ENCODE data around the gene TSSC4. TPM values are rescaled to one million over a fixed set of nuclear protein-coding genes. Genes with fewer than 3 reads are reported as not detected.

Gene TSSC4
- total and polyA plus RNA-seq, 9 of the 15 experiments (the other 6 are each of a cell fraction or from before 2014, with no cell fraction given), result 0.41 to 54.2 (median 11.0) TPM

DNA sequence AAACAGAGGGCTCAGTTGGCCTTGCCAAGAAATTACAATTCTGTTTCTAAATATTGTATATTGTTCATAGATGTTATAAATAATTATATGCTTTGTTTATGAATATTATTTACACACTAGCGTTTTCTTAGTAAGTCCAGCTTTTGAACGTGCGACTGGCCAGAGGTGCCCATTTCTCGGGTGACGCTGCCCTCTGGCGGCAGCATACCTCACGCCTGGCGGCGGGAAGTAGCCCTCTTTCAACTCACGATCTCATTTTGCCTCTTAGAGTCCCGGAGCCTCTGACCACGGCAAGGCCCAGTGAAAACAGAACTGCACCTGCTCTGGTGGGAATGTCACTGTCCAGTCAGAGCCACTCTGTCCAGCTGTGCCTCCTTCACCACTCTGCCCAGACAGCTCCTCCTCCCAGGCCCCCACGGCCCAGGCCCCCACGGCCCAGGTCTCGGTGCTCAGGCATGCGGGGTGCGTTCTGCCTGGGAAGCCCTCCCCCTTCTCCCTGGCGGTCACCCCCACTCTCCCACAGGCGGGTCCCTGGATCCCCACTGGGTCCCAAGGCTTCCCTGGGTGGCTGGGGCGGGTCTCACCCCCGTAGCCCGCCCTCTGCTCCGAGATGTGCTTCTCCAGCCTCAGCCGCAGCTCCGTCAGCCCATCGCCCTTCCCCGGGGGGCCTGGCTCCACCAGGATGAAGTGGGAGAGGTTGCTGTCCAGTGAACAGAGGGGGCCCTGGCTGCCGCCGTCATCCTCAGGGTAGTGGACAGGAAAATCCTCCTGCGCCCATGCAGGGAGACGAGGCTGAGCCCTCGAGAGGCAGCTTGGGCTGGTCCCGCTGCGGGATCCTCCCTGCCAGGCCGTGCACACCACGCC lies 19.3 kb downstream of the TSSC4 start:
- DNase-seq (ENCODE audit: extremely low read depth in 1 of 4, low spot score in 3 of 4), result peak; percentile 76 to 84 (median 81)
- H3K4me2 ChIP-seq (ENCODE audit: insufficient read depth, low read length), result 0 out of 2 replicates have a peak overlapping the region, but pooled peaks have one; percentile 46
- TF ChIP-seq, protein P1, sequence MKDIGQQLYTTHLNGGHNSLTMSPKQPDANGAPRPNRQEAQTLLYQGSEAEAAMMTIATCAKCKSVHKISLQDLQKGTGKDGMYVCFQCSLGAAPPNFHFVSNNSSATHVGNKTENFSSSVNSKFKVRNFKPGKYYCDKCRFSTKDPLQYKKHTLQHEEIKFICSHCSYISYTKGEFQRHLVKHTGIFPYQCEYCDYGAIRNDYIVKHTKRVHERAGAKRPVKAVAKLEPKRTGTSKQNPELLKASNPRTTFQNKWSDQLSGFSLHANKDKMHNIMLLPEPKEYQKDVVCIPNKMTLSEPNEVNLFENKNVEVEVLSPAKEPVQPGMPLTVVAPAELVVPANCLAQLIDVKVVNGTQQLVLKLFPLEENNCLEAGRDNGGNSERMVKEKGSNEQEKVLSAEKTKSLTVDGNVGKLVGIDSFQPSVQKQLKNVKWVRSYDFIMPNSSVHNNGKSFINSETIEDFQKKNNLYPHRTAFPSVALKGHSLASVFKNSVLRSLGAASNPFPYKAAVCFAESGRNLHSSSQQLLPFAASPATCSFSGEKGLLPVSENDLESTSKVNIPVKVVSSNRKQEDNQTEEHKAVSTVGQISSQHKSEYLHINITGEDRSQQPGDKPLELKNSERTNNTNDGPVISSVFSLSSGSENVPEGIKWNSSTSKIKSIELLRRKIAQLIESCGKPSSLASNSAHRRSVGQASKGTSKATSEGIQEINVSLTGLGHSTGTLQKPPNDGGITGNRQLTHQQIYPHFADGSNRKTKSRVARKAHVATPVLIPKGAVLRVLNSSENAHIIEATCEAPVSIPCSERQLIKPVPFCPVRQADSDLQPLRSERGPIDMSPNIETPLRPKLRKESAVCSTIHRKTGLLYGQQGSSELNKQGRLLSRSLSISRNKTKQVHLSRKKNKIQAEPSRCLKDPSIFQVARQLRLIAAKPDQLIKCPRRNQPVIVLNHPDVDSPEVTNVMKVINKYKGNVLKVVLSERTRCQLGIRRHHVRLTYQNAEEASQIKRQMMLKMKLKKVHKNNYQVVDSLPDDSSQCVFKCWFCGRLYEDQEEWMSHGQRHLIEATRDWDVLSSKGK (CRISPR knock-in tag; IDR thresholded peaks at IDR 0.05), result no peak
- TF ChIP-seq, protein P2, sequence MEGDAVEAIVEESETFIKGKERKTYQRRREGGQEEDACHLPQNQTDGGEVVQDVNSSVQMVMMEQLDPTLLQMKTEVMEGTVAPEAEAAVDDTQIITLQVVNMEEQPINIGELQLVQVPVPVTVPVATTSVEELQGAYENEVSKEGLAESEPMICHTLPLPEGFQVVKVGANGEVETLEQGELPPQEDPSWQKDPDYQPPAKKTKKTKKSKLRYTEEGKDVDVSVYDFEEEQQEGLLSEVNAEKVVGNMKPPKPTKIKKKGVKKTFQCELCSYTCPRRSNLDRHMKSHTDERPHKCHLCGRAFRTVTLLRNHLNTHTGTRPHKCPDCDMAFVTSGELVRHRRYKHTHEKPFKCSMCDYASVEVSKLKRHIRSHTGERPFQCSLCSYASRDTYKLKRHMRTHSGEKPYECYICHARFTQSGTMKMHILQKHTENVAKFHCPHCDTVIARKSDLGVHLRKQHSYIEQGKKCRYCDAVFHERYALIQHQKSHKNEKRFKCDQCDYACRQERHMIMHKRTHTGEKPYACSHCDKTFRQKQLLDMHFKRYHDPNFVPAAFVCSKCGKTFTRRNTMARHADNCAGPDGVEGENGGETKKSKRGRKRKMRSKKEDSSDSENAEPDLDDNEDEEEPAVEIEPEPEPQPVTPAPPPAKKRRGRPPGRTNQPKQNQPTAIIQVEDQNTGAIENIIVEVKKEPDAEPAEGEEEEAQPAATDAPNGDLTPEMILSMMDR (IDR thresholded peaks at IDR 0.05 in 2 of 3, conservative IDR thresholded peaks at IDR 0.05 in 1 of 3; ENCODE audit: insufficient read depth in 2 of 3, low read depth in 1 of 3, low read length in 3 of 3), result peak; percentile 93 to 95 (median 95)
- TF ChIP-seq ZNF695 (CRISPR knock-in tag; IDR thresholded peaks at IDR 0.05) (no peak), STAG1 (CRISPR knock-in tag; IDR thresholded peaks at IDR 0.05; ENCODE audit: borderline replicate concordance) (peak; percentile 72; the same call in 1 of the 2 replicates), PHF20 (IDR thresholded peaks at IDR 0.05; ENCODE audit: partially characterized antibody) (no peak), NCOA4 (IDR thresholded peaks at IDR 0.05; ENCODE audit: partially characterized antibody) (no peak), BHLHE40 (IDR thresholded peaks at IDR 0.05; ENCODE audit: low read length) (peak; percentile 71)
- TF ChIP-seq, protein P3, sequence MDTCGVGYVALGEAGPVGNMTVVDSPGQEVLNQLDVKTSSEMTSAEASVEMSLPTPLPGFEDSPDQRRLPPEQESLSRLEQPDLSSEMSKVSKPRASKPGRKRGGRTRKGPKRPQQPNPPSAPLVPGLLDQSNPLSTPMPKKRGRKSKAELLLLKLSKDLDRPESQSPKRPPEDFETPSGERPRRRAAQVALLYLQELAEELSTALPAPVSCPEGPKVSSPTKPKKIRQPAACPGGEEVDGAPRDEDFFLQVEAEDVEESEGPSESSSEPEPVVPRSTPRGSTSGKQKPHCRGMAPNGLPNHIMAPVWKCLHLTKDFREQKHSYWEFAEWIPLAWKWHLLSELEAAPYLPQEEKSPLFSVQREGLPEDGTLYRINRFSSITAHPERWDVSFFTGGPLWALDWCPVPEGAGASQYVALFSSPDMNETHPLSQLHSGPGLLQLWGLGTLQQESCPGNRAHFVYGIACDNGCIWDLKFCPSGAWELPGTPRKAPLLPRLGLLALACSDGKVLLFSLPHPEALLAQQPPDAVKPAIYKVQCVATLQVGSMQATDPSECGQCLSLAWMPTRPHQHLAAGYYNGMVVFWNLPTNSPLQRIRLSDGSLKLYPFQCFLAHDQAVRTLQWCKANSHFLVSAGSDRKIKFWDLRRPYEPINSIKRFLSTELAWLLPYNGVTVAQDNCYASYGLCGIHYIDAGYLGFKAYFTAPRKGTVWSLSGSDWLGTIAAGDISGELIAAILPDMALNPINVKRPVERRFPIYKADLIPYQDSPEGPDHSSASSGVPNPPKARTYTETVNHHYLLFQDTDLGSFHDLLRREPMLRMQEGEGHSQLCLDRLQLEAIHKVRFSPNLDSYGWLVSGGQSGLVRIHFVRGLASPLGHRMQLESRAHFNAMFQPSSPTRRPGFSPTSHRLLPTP (IDR thresholded peaks at IDR 0.05; ENCODE audit: borderline replicate concordance, extremely low read depth, insufficient read length), result no peak
- TF ChIP-seq, protein P4, sequence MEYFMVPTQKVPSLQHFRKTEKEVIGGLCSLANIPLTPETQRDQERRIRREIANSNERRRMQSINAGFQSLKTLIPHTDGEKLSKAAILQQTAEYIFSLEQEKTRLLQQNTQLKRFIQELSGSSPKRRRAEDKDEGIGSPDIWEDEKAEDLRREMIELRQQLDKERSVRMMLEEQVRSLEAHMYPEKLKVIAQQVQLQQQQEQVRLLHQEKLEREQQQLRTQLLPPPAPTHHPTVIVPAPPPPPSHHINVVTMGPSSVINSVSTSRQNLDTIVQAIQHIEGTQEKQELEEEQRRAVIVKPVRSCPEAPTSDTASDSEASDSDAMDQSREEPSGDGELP (CRISPR knock-in tag; IDR thresholded peaks at IDR 0.05; ENCODE audit: borderline replicate concordance), result 0 out of 2 replicates have a peak, but pooled peaks have one; percentile 17

More for the DNA sequence above, 19.3 kb downstream of the TSSC4 start:
- peak overlapping the region in 1 of 2 experiments; percentile 79; a peak in 2 of 4 replicates for H3K9ac ChIP-seq (ENCODE audit: insufficient read depth in 1 of 2, low read depth in 2 of 2, low read length in 2 of 2)
- in situ Hi-C loops (cut with MboI), result loop anchor here (5.0 kb wide), 2 partner anchors 108 to 218 kb away; no protein-coding TSS in a partner anchor
- ChIA-PET POLR2A (interaction anchor here (0.6 to 4.3 kb wide), 8 partner anchors 9 to 256 kb away, joined by 3 to 24 read pairs (median 3); partner anchors contain the start of gene CD81), CTCF (ENCODE audit: low intra/inter-chr PET ratio) (interaction anchor here (0.6 to 4.3 kb wide), 9 partner anchors 20 to 254 kb away, joined by 3 to 85 read pairs (median 4); no protein-coding TSS in a partner anchor)
- peaks cover 16% of the 10 kb centered on the region; the same call in 1 of the 2 replicates for H4K20me1 ChIP-seq (replicated peaks; ENCODE audit: control insufficient read depth, insufficient read depth, low read length)
- H3K9me1 ChIP-seq (ENCODE audit: control insufficient read depth, insufficient read depth, low read length), result peaks cover 2% of the 10 kb centered on the region
- no peaks in the 10 kb centered on the region for H3K9me3 ChIP-seq (replicated peaks; ENCODE audit: control insufficient read depth, insufficient read depth, low read depth, low read length)
- FAIRE-seq, result peak; percentile 85
- peaks cover 5 to 65% of the 10 kb centered on the region in 2 experiments; a peak in 4 of 5 replicates for H3K27me3 ChIP-seq (ENCODE audit: control insufficient read depth in 2 of 2, insufficient read depth in 2 of 2, low read length in 2 of 2)
- H3K36me3 ChIP-seq (ENCODE audit: control insufficient read depth, insufficient read depth, low read length), result no peaks in the 10 kb centered on the region
- peak overlapping the region; percentile 75 for H2AFZ ChIP-seq (ENCODE audit: low read depth, low read length)
- ATAC-seq, result peak; percentile 86
- peaks cover 0 to 54% of the 10 kb centered on the region in 2 experiments; a peak in 3 of 5 replicates for H3K4me1 ChIP-seq (replicated peaks in 1 of 2; ENCODE audit: control insufficient read depth in 2 of 2, insufficient read depth in 2 of 2, low read length in 2 of 2)
- no peaks in the 10 kb centered on the region for H3K79me2 ChIP-seq (ENCODE audit: control insufficient read depth, insufficient read depth, low read length)
- intact Hi-C loops (cut with micrococcal nuclease), result loop anchor here (1.0 kb wide), 3 partner anchors 20 to 223 kb away; partner anchors contain the start of gene TSSC4
- WGBS (ENCODE audit: insufficient coverage, low coverage, missing lambda C conversion rate), result 34% methylated on average over 29 of the region's 36 CpGs
- H3K27ac ChIP-seq (ENCODE audit: extremely low read depth, low read depth, low read length), result no peak overlapping the region
- H3K4me3 ChIP-seq, result no peak overlapping the region
- no TSS peak for BruUV-seq (replicated peaks)

All from K562 (cell line).